HepG2 (cell line): ENCODE results near the gene NSD1. TPM values are rescaled to one million over a fixed set of nuclear protein-coding genes. Genes with fewer than 3 reads are reported as not detected.
A peak's percentile ranks its signal among the peaks of the same experiment; 100 is the strongest.

Experiments
- ATAC-seq: fragments of 200-7000 bp; cut with Tn5 transposase; 3 replicates; pipeline ENCODE4 v1.9.1; 2020; ENCODE audit warnings: mild to moderate bottlenecking, moderate library complexity
- BruUV-seq: library from RNA; stranded (reverse); fragments of 400-500 nt; replicated peaks from 2 replicates; lab custom pipeline; 2021; lab: Mats Ljungman, UMichigan
- CTCF ChIA-PET: fragments of 300-600 bp; formaldehyde crosslinking; extraction: SDS; loops from one replicate; lab custom pipeline; 2021; ENCODE audit warnings: low total read pairs, inconsistent platforms, low intra/inter-chr PET ratio; lab: Yijun Ruan, JAX
- POLR2A ChIA-PET: fragments of 350-600 bp; sonication (Branson Sonifier 250); formaldehyde crosslinking; loops from one replicate; lab custom pipeline; 2020; ENCODE audit warnings: antibody characterized with exemption, inconsistent platforms; lab: Yijun Ruan, JAX
- DNase-seq: peaks from one replicate; pipeline ENCODE4 v3.0.0-alpha.2; 2015; ENCODE audit warnings: low spot score
- FAIRE-seq: peaks from 3 replicates; lab custom pipeline; 2011; peaks lifted over from hg19 to GRCh38; lab: Jason Lieb, UNC
- H2AFZ ChIP-seq: one replicate; pipeline ENCODE4 v1.6.1; 2011; ENCODE audit warnings: low read length, inconsistent platforms
- H3K27ac ChIP-seq: fragments of 300-600 bp; 3 replicates; pipeline ENCODE4 v1.8.0; 2011; ENCODE audit warnings: mixed run types, mild to moderate bottlenecking, mixed read lengths, low read length, inconsistent platforms; ENCODE audit not compliant: insufficient read depth; ENCODE audit errors: extremely low read length
- H3K27me3 ChIP-seq, 2 experiments: fragments of 200-600 bp in 1 of 2; 2 replicates in 1 of 2; 3 replicates in 1 of 2; pipeline versions ENCODE4 v1.6.0 to v1.8.0; 2011; ENCODE audit warnings: low read length in 2 of 2, mild to moderate bottlenecking in 2 of 2, moderate library complexity in 2 of 2, inconsistent platforms in 1 of 2; ENCODE audit not compliant: insufficient read depth in 2 of 2, control insufficient read depth in 1 of 2
- H3K36me3 ChIP-seq, 2 experiments: fragments of 200-600 bp in 1 of 2; replicated peaks in 1 of 2; 2 replicates in 1 of 2; 3 replicates in 1 of 2; pipeline versions ENCODE4 v1.5.1 to v1.8.0; 2011; ENCODE audit warnings: low read length in 2 of 2, inconsistent platforms in 1 of 2; ENCODE audit not compliant: insufficient read depth in 2 of 2, control insufficient read depth in 1 of 2
- H3K4me1 ChIP-seq: 2 replicates; pipeline ENCODE4 v1.5.1; 2012; ENCODE audit warnings: low read length, inconsistent platforms; ENCODE audit not compliant: insufficient read depth
- H3K4me2 ChIP-seq: 2 replicates; pipeline ENCODE4 v1.6.0; 2011; ENCODE audit warnings: low read depth, low read length, inconsistent platforms
- H3K4me3 ChIP-seq, 3 experiments: fragments of 200-600 bp in 1 of 3; sonication (generic), shearing (Covaris generic) in 1 of 3; replicated peaks in 1 of 3; 2 replicates each; pipeline ENCODE4 v1.5.1; 2011 to 2016; ENCODE audit warnings: low read length in 3 of 3, inconsistent platforms in 2 of 3, low read depth in 2 of 3, mild to moderate bottlenecking in 2 of 3, control low read depth in 1 of 3, mixed read lengths in 1 of 3; ENCODE audit not compliant: insufficient read depth in 1 of 3
- H3K79me2 ChIP-seq: one replicate; pipeline ENCODE4 v1.6.1; 2011; ENCODE audit warnings: low read length, inconsistent platforms; ENCODE audit not compliant: insufficient read depth
- H3K9ac ChIP-seq: 2 replicates; pipeline ENCODE4 v1.6.0; 2011; ENCODE audit warnings: mild to moderate bottlenecking, low read depth, low read length, inconsistent platforms; ENCODE audit not compliant: insufficient read depth
- H3K9me3 ChIP-seq: 2 replicates; pipeline ENCODE4 v1.5.1; 2012; ENCODE audit warnings: mild to moderate bottlenecking, low read length
- H4K20me1 ChIP-seq: 2 replicates; pipeline ENCODE4 v1.6.0; 2011; ENCODE audit warnings: inconsistent platforms, mild to moderate bottlenecking, low read length, moderate library complexity; ENCODE audit not compliant: insufficient read depth
- SAFB2 ChIP-seq: sonication (generic); formaldehyde crosslinking; IDR thresholded peaks from 2 replicates; pipeline ENCODE4 v1.5.1; 2020; ENCODE audit warnings: missing genetic modification reagents, low read depth, mild to moderate bottlenecking, borderline replicate concordance
- ZBTB33 ChIP-seq: sonication (generic); formaldehyde crosslinking; IDR thresholded peaks from 2 replicates; pipeline ENCODE4 v1.4.0; 2020; ENCODE audit warnings: missing genetic modification reagents
- WGBS: methylation state at CpG from one replicate; pipeline ENCODE4 v1.1.6; 2017; ENCODE audit warnings: low lambda C conversion rate; 5-methylcytosine and 5-hydroxymethylcytosine counted together
- in situ Hi-C: cut with HindIII; loops from 2 replicates; pipeline ENCODE4 v1.10.0; 2017; ENCODE audit warnings: low pct_unique_long_range_greater_than_20kb; ENCODE audit not compliant: extremely low pct_ligation_motif_present
- intact Hi-C: fragments of 100-400 bp; cut with micrococcal nuclease; formaldehyde crosslinking; loops from one replicate; pipeline ENCODE4 v1.10.0; 2022; ENCODE audit not compliant: unreplicated experiment
- polyA plus RNA-seq, 8 experiments: library from polyadenylated mRNA; depleted of rRNA in 3 of 8; stranded (reverse) in 7 of 8; unstranded in 1 of 8; fragments of >200 nt; fragmentation: Illumina TruSeq in 4 of 8; extraction: Trizol in 4 of 8; gene quantifications; 2 replicates each; pipeline versions ENCODE4 v1.2.1 to v1.2.3, GENCODE V29; 2011 to 2016; ENCODE audit warnings: low read depth in 4 of 8, missing spikeins in 1 of 8, mixed read lengths in 1 of 8; ENCODE audit not compliant: insufficient read depth in 1 of 8
- total RNA-seq, 5 experiments: library from RNA; depleted of rRNA; stranded (reverse); fragments of >200 nt; fragmentation: Illumina TruSeq; extraction: Trizol; gene quantifications; 2 replicates each; pipeline ENCODE4 v1.2.3, GENCODE V29; 2016; ENCODE audit warnings: low read depth in 1 of 5
- TF ChIP-seq, protein P1 (sequence below): sonication (generic); formaldehyde crosslinking; IDR thresholded peaks from 2 replicates; pipeline ENCODE4 v1.8.0; 2022; ENCODE audit warnings: missing genetic modification reagents, mild to moderate bottlenecking, moderate library complexity, borderline replicate concordance

NSD1 gene
- total and polyA plus RNA-seq, 2 of the 13 experiments (the other 11 are each of a cell fraction or from before 2014, with no cell fraction given): 0.01 to 0.09 TPM

DNA sequence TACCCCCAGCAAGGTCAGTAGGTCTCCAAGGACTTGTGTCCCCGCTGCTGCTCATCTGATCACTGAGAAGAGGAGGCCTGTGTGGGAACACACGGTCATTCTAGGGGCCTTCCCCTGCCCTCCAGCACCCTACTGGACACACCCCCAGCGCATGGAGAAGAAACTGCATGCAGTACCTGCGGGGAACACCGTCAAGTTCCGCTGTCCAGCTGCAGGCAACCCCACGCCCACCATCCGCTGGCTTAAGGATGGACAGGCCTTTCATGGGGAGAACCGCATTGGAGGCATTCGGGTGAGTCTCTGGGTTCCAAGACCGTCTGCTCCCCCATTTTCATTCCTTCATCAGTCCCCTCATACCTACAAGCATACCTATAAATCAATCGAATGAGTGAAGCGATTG lies 42.8 kb upstream of the NSD1 start:
- POLR2A ChIA-PET: interaction anchor here (1.0 to 7.7 kb wide), 2 partner anchors 12 to 18 kb away, joined by 3 to 293 read pairs; no protein-coding TSS in a partner anchor
- intact Hi-C loops: no loop called here
- ATAC-seq: no peak
- peaks cover 84% of the 10 kb centered on the region for H3K4me1 ChIP-seq
- CTCF ChIA-PET: no interaction called here
- peak overlapping the region; percentile 100 for H3K27ac ChIP-seq
- no peak for DNase-seq
- H3K4me2 ChIP-seq: peak overlapping the region; percentile 98
- peaks cover 45% of the 10 kb centered on the region for H3K79me2 ChIP-seq
- H3K27me3 ChIP-seq: no peaks in the 10 kb centered on the region; a peak in 1 of 5 replicates
- H3K36me3 ChIP-seq: peaks cover 28 to 60% of the 10 kb centered on the region in 2 experiments
- TF ChIP-seq ZBTB33 (peak; percentile 75), SAFB2 (CRISPR knock-in tag) (0 out of 2 replicates have a peak, but pooled peaks have one; percentile 30)
- TF ChIP-seq, protein P1, sequence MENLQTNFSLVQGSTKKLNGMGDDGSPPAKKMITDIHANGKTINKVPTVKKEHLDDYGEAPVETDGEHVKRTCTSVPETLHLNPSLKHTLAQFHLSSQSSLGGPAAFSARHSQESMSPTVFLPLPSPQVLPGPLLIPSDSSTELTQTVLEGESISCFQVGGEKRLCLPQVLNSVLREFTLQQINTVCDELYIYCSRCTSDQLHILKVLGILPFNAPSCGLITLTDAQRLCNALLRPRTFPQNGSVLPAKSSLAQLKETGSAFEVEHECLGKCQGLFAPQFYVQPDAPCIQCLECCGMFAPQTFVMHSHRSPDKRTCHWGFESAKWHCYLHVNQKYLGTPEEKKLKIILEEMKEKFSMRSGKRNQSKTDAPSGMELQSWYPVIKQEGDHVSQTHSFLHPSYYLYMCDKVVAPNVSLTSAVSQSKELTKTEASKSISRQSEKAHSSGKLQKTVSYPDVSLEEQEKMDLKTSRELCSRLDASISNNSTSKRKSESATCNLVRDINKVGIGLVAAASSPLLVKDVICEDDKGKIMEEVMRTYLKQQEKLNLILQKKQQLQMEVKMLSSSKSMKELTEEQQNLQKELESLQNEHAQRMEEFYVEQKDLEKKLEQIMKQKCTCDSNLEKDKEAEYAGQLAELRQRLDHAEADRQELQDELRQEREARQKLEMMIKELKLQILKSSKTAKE (CRISPR knock-in tag): no peak
- WGBS: 88% methylated on average over 12 of the region's 13 CpGs
- H2AFZ ChIP-seq: no peak overlapping the region
- in situ Hi-C loops: no loop called here
- BruUV-seq: no TSS peak
- no peak for FAIRE-seq
- H3K9ac ChIP-seq: 0 out of 2 replicates have a peak overlapping the region, but pooled peaks have one; percentile 99
- no peaks in the 10 kb centered on the region for H3K9me3 ChIP-seq
- peak overlapping the region in 1 of 3 experiments; percentile 1; a peak in 2 of 6 replicates for H3K4me3 ChIP-seq
- peaks cover 7% of the 10 kb centered on the region for H4K20me1 ChIP-seq
